Adrenal gland (tissue), 5 donors: ENCODE results near the gene CSNK2B.

Experiments used
- CTCF ChIP-seq, 6 experiments: fragments of 450-650 bp in 4 of 6; fragments of 200-600 bp in 2 of 6; sonication (generic) in 1 of 6; IDR thresholded peaks; 1 replicate in 5 of 6; 2 replicates in 1 of 6; pipeline versions ENCODE4 v1.5.1 to v1.8.0; 2016 to 2021; ENCODE audit warnings: antibody characterized with exemption in 6 of 6, mild to moderate bottlenecking in 2 of 6, moderate library complexity in 1 of 6
- POLR2A ChIP-seq, 2 donors: fragments of 450-650 bp; IDR thresholded peaks; one replicate each; pipeline ENCODE4 v1.6.1; 2017; ENCODE audit warnings: antibody characterized with exemption in 2 of 2, mild to moderate bottlenecking in 2 of 2, moderate library complexity in 1 of 2
- donor health status: DM: no; HTN: no; CAD: no.

- TF ChIP-seq POLR2A (IDR thresholded peaks at IDR 0.05), result no peak
- no peak for TF ChIP-seq CTCF (IDR thresholded peaks at IDR 0.05)
These were observed 10.5 kb downstream of the CSNK2B start for GRCh38 chr6:31676322-31676903.
